HG03095 (cell line): Measurements from ENCODE around the gene MED8.
"Not testable (repeated sequence)": the region's sequence is repeated elsewhere in the genome, so short reads cannot be mapped to it uniquely, and the experiment has no call there.

Experiments used
- ATAC-seq: cut with Tn5 transposase; IDR thresholded peaks from one replicate; pipeline ENCODE4 v1.9.1; 2021; ENCODE audit warnings: moderate library complexity; ENCODE audit not compliant: unreplicated experiment

MED8 gene

GRCh38 chr1:43422995-43423671 lies 33.5 kb upstream of the MED8 start:
- no peak for ATAC-seq

GRCh38 chr1:43421976-43422750 lies 32.6 kb upstream of the MED8 start:
- no peak for ATAC-seq

DNA sequence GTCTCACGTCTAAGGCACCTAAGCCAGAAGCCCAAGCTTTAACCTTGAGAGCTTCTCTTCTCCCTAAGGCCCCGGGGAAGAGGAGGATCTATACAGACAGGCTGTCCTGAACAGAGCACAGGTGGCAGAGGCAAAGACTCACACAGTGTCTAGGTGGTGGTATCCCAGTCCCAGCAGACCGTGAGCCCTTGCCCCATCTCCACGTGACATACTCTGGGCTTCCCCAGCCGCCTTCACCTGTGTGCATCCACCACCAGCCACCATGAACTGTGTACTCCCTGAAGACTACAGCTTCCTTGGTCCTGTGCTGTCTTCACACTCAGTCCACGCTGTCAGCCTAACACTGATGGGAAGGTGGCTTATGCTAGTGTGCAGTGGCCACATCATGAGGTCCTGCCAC lies 31.8 kb upstream of the MED8 start:
- no peak for ATAC-seq

GRCh38 chr1:43420874-43421273 lies 31.3 kb upstream of the MED8 start:
- no peak for ATAC-seq

DNA sequence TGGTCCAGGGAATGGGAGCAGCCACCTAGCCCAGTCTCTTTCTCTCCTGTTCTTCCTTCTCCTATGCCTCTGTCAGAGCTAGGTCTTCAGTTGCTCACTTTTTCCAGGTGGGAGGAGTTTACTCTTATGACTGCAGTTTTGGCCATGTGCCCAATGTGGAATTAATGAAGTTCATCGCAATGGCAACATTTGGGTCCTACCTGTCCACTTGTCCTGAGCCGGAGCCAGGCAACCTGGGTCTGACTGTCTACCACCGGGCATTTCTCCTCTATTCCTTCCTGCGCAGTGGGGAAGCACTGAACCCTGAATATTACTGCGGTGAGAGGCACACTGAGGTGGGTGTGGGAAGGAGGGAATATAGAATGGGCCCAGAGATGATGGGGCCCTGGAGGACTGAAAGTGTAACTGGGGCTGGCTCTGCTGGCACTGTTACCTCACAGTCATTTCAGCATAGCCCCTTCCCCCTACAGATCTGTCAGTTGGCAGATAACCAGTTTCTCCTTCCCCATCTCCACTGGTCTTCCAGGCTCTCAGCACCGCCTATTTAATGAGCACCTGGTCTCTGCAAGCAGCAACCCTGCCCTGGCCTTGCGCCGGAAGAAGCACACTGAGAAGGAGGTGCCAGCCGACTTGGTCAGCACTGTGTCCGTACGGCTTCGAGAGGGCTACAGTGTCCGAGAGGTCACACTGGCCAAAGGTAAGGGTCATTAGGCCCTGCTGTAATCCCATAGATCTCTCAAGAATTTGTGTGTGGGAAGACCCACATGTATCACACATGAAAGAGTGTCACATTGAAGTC lies 30.2 kb upstream of the MED8 start:
- no peak for ATAC-seq

GRCh38 chr1:43418858-43419257 lies 29.3 kb upstream of the MED8 start:
- ATAC-seq, result no peak

DNA sequence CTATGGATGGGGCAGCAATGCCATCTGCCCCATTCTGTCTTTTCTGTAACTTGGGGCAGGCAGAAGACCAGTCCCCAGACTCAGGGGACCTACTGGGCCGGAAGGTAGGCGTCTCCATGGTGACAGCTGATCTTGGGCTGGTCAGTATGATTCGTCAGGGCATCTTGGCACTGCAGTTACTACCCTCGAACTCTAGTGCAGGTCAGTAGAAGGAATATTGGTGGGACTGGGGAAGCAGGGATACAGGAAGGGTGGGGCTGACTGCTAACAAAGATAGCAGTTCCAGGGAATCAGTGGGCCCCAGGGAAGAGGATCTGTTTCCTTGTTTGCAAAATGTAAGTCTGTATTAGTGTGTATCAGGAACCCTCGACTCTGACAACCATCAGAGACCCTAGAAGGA lies 26.3 kb upstream of the MED8 start:
- no peak for ATAC-seq

DNA sequence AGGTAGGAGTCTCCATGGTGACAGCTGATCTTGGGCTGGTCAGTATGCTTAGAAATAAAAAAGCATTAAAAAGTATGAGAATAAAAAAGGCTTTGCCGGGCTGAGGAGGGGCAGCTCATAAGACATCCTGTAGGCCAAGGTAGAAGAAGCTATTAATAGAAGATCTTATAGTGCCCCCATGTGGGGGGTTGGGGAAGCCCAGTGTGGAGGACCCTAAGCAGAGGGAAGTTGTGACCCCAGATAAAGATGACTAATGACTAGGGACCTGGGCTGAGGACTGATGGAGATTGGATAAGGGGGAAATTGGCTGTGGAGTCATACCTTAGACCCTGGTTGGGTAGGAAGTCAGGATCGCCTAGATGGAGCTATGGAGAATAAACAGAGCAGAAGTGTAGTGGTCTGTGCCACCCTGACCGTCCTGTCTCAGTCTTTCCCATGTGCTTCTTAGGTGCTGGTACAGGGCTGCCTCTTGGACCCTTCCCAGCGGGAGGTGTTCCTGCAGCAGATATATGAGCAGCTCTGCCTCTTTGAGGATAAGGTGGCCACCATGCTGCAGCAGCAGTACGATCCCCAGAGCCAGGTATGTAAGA lies 25.1 kb upstream of the MED8 start:
- no peak for ATAC-seq

- ATAC-seq, result not testable (repeated sequence)
These were observed 23.8 kb upstream of the MED8 start for GRCh38 chr1:43413426-43413825.

DNA sequence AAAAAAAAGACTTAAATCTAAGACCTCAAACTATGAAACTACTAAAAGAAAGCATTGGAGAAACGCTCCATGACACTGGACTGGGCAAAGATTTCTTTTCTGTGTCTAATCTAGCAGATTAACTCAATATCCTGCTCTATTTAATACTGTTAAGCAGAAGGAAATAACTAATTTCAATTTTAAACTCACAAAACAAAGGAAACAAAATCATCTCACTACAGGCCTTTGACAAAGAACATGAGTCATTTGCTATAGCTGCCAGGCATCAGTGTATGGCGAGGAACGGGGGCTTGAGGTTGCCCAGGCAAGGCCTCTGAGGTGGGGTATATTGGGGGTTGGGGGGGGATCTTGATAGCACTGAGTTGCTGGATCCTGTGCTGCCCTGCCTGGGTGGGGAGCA lies 21.0 kb upstream of the MED8 start:
- ATAC-seq, result no peak

- no peak for ATAC-seq
These were observed 16.3 kb upstream of the MED8 start for GRCh38 chr1:43405876-43406234.

DNA sequence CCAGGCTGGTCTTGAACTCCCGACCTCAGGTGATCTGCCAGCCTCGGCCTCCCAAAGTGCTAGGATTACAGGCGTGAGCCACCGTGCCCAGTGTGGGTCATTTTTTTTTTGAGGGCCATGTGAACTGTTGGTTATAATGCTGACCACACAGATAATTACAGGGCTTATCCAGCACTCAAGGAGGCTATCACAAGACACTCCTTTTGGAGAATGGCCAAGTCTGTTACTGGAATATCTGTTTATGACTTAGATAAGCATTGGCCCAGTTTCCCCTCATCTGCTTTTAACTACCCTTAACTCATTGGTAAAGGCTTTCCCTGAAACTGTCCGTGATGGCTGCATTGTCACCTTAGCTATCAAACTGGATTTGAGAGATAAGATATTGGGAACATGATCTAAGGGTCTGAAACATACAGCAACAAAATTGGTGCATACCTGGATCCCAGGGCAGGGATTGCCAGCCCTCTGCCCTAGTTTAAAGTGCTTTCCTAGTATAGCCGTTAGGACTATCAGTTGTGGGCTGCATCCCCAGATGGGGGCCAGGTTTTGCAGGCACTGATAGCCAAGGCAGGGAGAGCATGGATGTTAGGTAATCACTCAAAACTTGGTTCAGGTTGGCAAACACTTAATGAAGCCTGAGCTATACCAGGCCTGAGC lies 15.7 kb upstream of the MED8 start:
- ATAC-seq, result no peak

- ATAC-seq, result no peak
These were observed 14.8 kb upstream of the MED8 start for GRCh38 chr1:43404353-43404752.

- ATAC-seq, result no peak
These were observed 12.7 kb upstream of the MED8 start for GRCh38 chr1:43402089-43402865.

GRCh38 chr1:43400441-43400840 lies 10.8 kb upstream of the MED8 start:
- ATAC-seq, result not testable (repeated sequence)

- ATAC-seq, result no peak
These were observed 8.6 kb upstream of the MED8 start for GRCh38 chr1:43398227-43398626.

GRCh38 chr1:43396059-43396458 lies 6.5 kb upstream of the MED8 start:
- ATAC-seq, result no peak

DNA sequence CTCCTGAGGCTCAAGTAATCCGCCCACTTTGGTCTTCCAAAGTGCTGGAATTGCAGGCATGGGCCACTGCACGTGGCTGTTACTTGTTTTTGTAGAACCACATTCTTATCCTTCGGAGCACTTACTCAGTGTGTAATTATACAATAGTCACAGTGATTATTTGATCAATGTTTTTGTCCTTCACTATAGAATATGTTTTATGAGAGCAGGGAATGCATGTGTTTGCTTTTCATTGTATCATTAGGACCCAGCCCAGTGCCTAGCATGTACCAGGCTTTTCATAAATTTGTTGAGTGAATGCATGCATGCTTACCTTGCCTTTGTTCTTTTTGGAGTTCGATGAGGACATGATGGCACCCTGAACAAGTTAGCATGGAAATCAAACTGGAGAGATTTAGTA lies 5.9 kb upstream of the MED8 start:
- ATAC-seq, result no peak

DNA sequence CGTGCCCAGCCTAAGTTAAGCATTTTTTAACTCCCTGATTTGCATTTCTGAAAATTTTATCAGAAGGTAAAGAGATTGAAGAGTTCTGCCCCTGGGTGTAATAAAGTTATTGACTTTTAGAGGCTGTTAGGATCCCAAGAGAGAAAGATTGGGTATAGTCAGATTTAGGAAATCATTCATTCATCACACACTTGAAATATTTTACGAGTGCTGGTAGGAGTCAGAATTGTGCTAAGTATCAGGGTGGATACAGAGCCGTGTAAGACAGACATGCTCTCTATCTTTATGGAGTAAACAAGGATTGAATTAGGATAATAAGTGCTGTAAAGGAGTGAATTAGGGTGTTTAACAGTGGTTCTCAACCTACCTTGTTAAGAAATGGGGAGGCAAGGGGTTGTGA lies 3.1 kb upstream of the MED8 start:
- ATAC-seq, result no peak

DNA sequence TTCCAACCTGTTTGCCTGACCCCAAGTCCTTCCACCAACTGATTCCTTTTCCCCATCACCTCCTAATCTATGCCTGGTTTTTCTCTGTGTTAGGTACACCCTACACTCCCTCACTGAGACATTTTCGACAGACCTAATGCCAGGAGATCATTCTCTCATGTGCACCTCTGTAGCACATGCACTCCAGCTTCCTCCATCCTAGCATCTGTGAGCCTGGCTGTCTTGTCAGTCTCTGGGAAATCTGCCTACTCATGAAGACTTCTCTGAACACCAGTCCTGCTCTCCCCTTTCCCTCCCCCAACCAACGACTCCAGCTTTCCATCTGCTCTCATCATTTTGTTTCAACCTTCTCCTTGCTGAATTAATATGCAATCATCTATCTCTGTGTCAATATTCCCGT lies 987 bp downstream of the MED8 start:
- no peak for ATAC-seq
